ENCODE data around the gene PTPA. TPM values are rescaled to one million over a fixed set of nuclear protein-coding genes. Genes with fewer than 3 reads are reported as not detected.

The PTPA gene
- total and polyA plus RNA-seq, 10 of the 15 experiments (the other 5 are each of a cell fraction or from before 2014, with no cell fraction given), result 1.6 to 111 (median 55.1) TPM

- Histone ChIP-seq H2AFZ (ENCODE audit: control insufficient read depth, low read depth, low read length) (no peak overlapping the region), H3K79me2 (ENCODE audit: control insufficient read depth, insufficient read depth, low read length) (no peaks in the 10 kb centered on the region), H3K27me3 (replicated peaks in 1 of 2; ENCODE audit: control insufficient read depth in 2 of 2, insufficient read depth in 2 of 2, low read length in 1 of 2) (no peaks in the 10 kb centered on the region), H3K36me3 (ENCODE audit: control insufficient read depth in 2 of 2, insufficient read depth in 2 of 2, low read length in 1 of 2) (peaks cover 7 to 10% of the 10 kb centered on the region in 2 experiments; a peak in 3 of 4 replicates), H3K9ac (ENCODE audit: control insufficient read depth, insufficient read depth, low read length) (no peak overlapping the region), H3K4me2 (ENCODE audit: control insufficient read depth, insufficient read depth) (no peak overlapping the region), H3K4me3 (no peak overlapping the region), H4K20me1 (ENCODE audit: control insufficient read depth, insufficient read depth) (no peaks in the 10 kb centered on the region), H3K27ac (ENCODE audit: control insufficient read depth, insufficient read depth) (no peak overlapping the region), H3K4me1 (ENCODE audit: control insufficient read depth, insufficient read depth, low read length) (no peaks in the 10 kb centered on the region), H3K9me3 (replicated peaks; ENCODE audit: control insufficient read depth, insufficient read depth, low read length) (no peaks in the 10 kb centered on the region)
- WGBS (ENCODE audit: insufficient coverage, insufficient replicate concordance, low lambda C conversion rate, missing lambda C conversion rate), result 83% methylated on average over 4 of the region's 9 CpGs
- POLR2A ChIA-PET, result no interaction called here
- ATAC-seq, result no peak
- CTCF ChIA-PET, result no interaction called here
- FAIRE-seq, result no peak
- SMC1A ChIA-PET (ENCODE audit: uncharacterized antibody, unreplicated experiment), result no interaction called here
- no peak for DNase-seq (ENCODE audit: low read depth, low spot score)
- intact Hi-C loops (cut with micrococcal nuclease; ENCODE audit: unreplicated experiment), result no loop called here
- in situ Hi-C loops (cut with MboI), result no loop called here
- RAD21 ChIA-PET (ENCODE audit: unreplicated experiment), result no interaction called here
- TF ChIP-seq ZNF217 (IDR thresholded peaks at IDR 0.05) (no peak), CEBPB (IDR thresholded peaks at IDR 0.05; ENCODE audit: borderline replicate concordance in 1 of 2, low read depth in 2 of 2, low read length in 2 of 2) (no peak), PAX8 (IDR thresholded peaks at IDR 0.05) (no peak), BHLHE40 (IDR thresholded peaks at IDR 0.05; ENCODE audit: borderline replicate concordance in 1 of 2, low read depth in 2 of 2, low read length in 1 of 2) (no peak), ZNF384 (IDR thresholded peaks at IDR 0.05; ENCODE audit: borderline replicate concordance, low read depth, low read length) (no peak), ETV6 (conservative IDR thresholded peaks at IDR 0.05 in 1 of 2, IDR thresholded peaks at IDR 0.05 in 1 of 2; ENCODE audit: borderline replicate concordance in 1 of 2, low read depth in 1 of 2) (no peak), TARDBP (IDR thresholded peaks at IDR 0.05; ENCODE audit: borderline replicate concordance) (no peak), PKNOX1 (IDR thresholded peaks at IDR 0.05) (no peak), HDGF (IDR thresholded peaks at IDR 0.05) (no peak), ZNF592 (IDR thresholded peaks at IDR 0.05) (no peak), SUPT20H (IDR thresholded peaks at IDR 0.05; ENCODE audit: borderline replicate concordance, control insufficient read depth, low read depth, low read length) (no peak), CHD1 (IDR thresholded peaks at IDR 0.05; ENCODE audit: low read depth, low read length) (no peak), POLR2A (IDR thresholded peaks at IDR 0.05; ENCODE audit: low read depth, low read length) (no peak), IKZF1 (conservative IDR thresholded peaks at IDR 0.05) (no peak), NFXL1 (IDR thresholded peaks at IDR 0.05; ENCODE audit: borderline replicate concordance) (no peak), LARP7 (IDR thresholded peaks at IDR 0.05) (no peak), E4F1 (IDR thresholded peaks at IDR 0.05; ENCODE audit: borderline replicate concordance, partially characterized antibody) (no peak)
- no TSS peak for BruUV-seq (replicated peaks)
Observed at GRCh38 chr9:129063061-129063460, 48.2 kb upstream of the PTPA start.
